Measurements from ENCODE around the gene SSC4D. TPM values are rescaled to one million over a fixed set of nuclear protein-coding genes. Genes with fewer than 3 reads are reported as not detected.

Gene SSC4D
- total and polyA plus RNA-seq, 2 experiments from 2014 or later, result 4.9 to 11.4 TPM

- no peaks in the 10 kb centered on the region for H3K27me3 ChIP-seq (ENCODE audit: insufficient read depth)
- no peaks in the 10 kb centered on the region for H3K36me3 Mint-ChIP-seq (ENCODE audit: low read depth)
- H3K4me1 ChIP-seq (ENCODE audit: insufficient read depth), result no peaks in the 10 kb centered on the region
- H3K27ac ChIP-seq (ENCODE audit: low read depth), result no peak overlapping the region
- no peaks in the 10 kb centered on the region for H3K36me3 ChIP-seq (ENCODE audit: insufficient read depth)
- H3K4me3 ChIP-seq, result no peak overlapping the region
- ATAC-seq (no peak), DNase-seq (ENCODE audit: low spot score) (no peak)
- H3K4me2 ChIP-seq, result no peak overlapping the region
- no peak for TF ChIP-seq STAT1 (IDR thresholded peaks at IDR 0.05; ENCODE audit: unreplicated experiment)
- TF ChIP-seq, protein P1, sequence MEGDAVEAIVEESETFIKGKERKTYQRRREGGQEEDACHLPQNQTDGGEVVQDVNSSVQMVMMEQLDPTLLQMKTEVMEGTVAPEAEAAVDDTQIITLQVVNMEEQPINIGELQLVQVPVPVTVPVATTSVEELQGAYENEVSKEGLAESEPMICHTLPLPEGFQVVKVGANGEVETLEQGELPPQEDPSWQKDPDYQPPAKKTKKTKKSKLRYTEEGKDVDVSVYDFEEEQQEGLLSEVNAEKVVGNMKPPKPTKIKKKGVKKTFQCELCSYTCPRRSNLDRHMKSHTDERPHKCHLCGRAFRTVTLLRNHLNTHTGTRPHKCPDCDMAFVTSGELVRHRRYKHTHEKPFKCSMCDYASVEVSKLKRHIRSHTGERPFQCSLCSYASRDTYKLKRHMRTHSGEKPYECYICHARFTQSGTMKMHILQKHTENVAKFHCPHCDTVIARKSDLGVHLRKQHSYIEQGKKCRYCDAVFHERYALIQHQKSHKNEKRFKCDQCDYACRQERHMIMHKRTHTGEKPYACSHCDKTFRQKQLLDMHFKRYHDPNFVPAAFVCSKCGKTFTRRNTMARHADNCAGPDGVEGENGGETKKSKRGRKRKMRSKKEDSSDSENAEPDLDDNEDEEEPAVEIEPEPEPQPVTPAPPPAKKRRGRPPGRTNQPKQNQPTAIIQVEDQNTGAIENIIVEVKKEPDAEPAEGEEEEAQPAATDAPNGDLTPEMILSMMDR (conservative IDR thresholded peaks at IDR 0.05; ENCODE audit: low read depth in 2 of 2), result peak in 1 of 2 experiments; percentile 27; a peak in 1 of 4 replicates
- TF ChIP-seq, protein P2, sequence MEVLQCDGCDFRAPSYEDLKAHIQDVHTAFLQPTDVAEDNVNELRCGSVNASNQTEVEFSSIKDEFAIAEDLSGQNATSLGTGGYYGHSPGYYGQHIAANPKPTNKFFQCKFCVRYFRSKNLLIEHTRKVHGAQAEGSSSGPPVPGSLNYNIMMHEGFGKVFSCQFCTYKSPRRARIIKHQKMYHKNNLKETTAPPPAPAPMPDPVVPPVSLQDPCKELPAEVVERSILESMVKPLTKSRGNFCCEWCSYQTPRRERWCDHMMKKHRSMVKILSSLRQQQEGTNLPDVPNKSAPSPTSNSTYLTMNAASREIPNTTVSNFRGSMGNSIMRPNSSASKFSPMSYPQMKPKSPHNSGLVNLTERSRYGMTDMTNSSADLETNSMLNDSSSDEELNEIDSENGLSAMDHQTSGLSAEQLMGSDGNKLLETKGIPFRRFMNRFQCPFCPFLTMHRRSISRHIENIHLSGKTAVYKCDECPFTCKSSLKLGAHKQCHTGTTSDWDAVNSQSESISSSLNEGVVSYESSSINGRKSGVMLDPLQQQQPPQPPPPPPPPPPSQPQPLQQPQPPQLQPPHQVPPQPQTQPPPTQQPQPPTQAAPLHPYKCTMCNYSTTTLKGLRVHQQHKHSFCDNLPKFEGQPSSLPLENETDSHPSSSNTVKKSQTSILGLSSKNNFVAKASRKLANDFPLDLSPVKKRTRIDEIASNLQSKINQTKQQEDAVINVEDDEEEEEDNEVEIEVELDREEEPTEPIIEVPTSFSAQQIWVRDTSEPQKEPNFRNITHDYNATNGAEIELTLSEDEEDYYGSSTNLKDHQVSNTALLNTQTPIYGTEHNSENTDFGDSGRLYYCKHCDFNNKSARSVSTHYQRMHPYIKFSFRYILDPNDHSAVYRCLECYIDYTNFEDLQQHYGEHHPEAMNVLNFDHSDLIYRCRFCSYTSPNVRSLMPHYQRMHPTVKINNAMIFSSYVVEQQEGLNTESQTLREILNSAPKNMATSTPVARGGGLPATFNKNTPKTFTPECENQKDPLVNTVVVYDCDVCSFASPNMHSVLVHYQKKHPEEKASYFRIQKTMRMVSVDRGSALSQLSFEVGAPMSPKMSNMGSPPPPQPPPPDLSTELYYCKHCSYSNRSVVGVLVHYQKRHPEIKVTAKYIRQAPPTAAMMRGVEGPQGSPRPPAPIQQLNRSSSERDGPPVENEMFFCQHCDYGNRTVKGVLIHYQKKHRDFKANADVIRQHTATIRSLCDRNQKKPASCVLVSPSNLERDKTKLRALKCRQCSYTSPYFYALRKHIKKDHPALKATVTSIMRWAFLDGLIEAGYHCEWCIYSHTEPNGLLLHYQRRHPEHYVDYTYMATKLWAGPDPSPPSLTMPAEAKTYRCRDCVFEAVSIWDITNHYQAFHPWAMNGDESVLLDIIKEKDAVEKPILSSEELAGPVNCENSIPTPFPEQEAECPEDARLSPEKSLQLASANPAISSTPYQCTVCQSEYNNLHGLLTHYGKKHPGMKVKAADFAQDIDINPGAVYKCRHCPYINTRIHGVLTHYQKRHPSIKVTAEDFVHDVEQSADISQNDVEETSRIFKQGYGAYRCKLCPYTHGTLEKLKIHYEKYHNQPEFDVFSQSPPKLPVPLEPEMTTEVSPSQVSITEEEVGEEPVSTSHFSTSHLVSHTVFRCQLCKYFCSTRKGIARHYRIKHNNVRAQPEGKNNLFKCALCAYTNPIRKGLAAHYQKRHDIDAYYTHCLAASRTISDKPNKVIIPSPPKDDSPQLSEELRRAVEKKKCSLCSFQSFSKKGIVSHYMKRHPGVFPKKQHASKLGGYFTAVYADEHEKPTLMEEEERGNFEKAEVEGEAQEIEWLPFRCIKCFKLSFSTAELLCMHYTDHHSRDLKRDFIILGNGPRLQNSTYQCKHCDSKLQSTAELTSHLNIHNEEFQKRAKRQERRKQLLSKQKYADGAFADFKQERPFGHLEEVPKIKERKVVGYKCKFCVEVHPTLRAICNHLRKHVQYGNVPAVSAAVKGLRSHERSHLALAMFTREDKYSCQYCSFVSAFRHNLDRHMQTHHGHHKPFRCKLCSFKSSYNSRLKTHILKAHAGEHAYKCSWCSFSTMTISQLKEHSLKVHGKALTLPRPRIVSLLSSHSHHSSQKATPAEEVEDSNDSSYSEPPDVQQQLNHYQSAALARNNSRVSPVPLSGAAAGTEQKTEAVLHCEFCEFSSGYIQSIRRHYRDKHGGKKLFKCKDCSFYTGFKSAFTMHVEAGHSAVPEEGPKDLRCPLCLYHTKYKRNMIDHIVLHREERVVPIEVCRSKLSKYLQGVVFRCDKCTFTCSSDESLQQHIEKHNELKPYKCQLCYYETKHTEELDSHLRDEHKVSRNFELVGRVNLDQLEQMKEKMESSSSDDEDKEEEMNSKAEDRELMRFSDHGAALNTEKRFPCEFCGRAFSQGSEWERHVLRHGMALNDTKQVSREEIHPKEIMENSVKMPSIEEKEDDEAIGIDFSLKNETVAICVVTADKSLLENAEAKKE (CRISPR knock-in tag; IDR thresholded peaks at IDR 0.05), result no peak
- no peak for TF ChIP-seq ZNF114 (CRISPR knock-in tag; IDR thresholded peaks at IDR 0.05)
- TF ChIP-seq ETS1 (IDR thresholded peaks at IDR 0.05), result no peak
- no peak for TF ChIP-seq EZH2 (IDR thresholded peaks at IDR 0.05; ENCODE audit: low read depth, unreplicated experiment)
- TF ChIP-seq REST (IDR thresholded peaks at IDR 0.05; ENCODE audit: unreplicated experiment), result no peak
- TF ChIP-seq JUNB (IDR thresholded peaks at IDR 0.05; ENCODE audit: unreplicated experiment), result no peak
- H4K20me1 ChIP-seq (replicated peaks; ENCODE audit: insufficient read depth), result no peaks in the 10 kb centered on the region
- H3K27me3 Mint-ChIP-seq (ENCODE audit: insufficient read depth, low read depth, poor library complexity), result peaks cover 12% of the 10 kb centered on the region
- no peaks in the 10 kb centered on the region for H3K9me2 ChIP-seq (ENCODE audit: insufficient read depth)
- H3K4me3 Mint-ChIP-seq, result no peak overlapping the region
- peaks cover 5% of the 10 kb centered on the region; the same call in 1 of the 3 replicates for H3K4me1 Mint-ChIP-seq
- H3K27ac Mint-ChIP-seq, result no peak overlapping the region
- no peak overlapping the region for H2AFZ ChIP-seq
- H3K9me3 Mint-ChIP-seq, result no peaks in the 10 kb centered on the region
- H3F3A ChIP-seq (replicated peaks; ENCODE audit: low read depth), result peaks cover 20% of the 10 kb centered on the region; the same call in 1 of the 2 replicates
- no peaks in the 10 kb centered on the region for H3K79me2 ChIP-seq (replicated peaks; ENCODE audit: insufficient read depth)
These were observed 27.7 kb downstream of the SSC4D start for GRCh38 chr7:76381814-76382213.
